GM12878 (cell line): Measurements from ENCODE around the gene KLHDC1.

Experiments
- BCLAF1 ChIP-seq: fragments of 450-650 bp; IDR thresholded peaks from 2 replicates; pipeline ENCODE4 v1.6.1; 2017; ENCODE audit warnings: antibody characterized with exemption, mild to moderate bottlenecking, moderate library complexity
- BRCA1 ChIP-seq: IDR thresholded peaks from 2 replicates; pipeline ENCODE4 v1.6.1; 2011; ENCODE audit warnings: low read depth, low read length, improper control_type of control experiment
- CHD2 ChIP-seq: IDR thresholded peaks from 2 replicates; pipeline ENCODE4 v1.6.1; 2011; ENCODE audit warnings: low read depth, low read length, improper control_type of control experiment, borderline replicate concordance
- CHD4 ChIP-seq: fragments of 200-600 bp; sonication (generic); IDR thresholded peaks from 2 replicates; pipeline ENCODE4 v1.6.1; 2016; ENCODE audit warnings: mild to moderate bottlenecking
- CTCF ChIP-seq, 3 experiments: IDR thresholded peaks in 2 of 3; conservative IDR thresholded peaks in 1 of 3; 2 replicates each; pipeline ENCODE4 v1.5.1; 2011; ENCODE audit warnings: low read depth in 3 of 3, low read length in 3 of 3, mild to moderate bottlenecking in 3 of 3, control low read depth in 2 of 3, moderate library complexity in 2 of 3, inconsistent platforms in 1 of 3, mixed read lengths in 1 of 3; ENCODE audit not compliant: control insufficient read depth in 2 of 3, insufficient read depth in 1 of 3; ENCODE audit errors: extremely low read depth in 1 of 3
- DPF2 ChIP-seq: fragments of 450-650 bp; IDR thresholded peaks from 2 replicates; pipeline ENCODE4 v1.6.1; 2017; ENCODE audit warnings: mild to moderate bottlenecking
- EZH2 ChIP-seq: IDR thresholded peaks from 2 replicates; pipeline ENCODE4 v1.6.1; 2012; ENCODE audit warnings: low read depth, mild to moderate bottlenecking, control low read depth, inconsistent platforms, low read length, borderline replicate concordance; ENCODE audit not compliant: control insufficient read depth
- PML ChIP-seq: IDR thresholded peaks from 2 replicates; pipeline ENCODE4 v1.6.1; 2012; ENCODE audit warnings: low read length, inconsistent platforms
- POLR2A ChIP-seq: IDR thresholded peaks from 2 replicates; pipeline ENCODE4 v1.6.1; 2011; ENCODE audit warnings: low read depth, mild to moderate bottlenecking, low read length
- POLR2AphosphoS5 ChIP-seq: IDR thresholded peaks from 2 replicates; pipeline ENCODE4 v1.6.1; 2011; ENCODE audit warnings: mild to moderate bottlenecking, low read length, inconsistent platforms
- REST ChIP-seq: IDR thresholded peaks from 2 replicates; pipeline ENCODE4 v1.6.1; 2012; ENCODE audit warnings: mild to moderate bottlenecking, low read depth, low read length
- TARDBP ChIP-seq: IDR thresholded peaks from 2 replicates; pipeline ENCODE4 v1.6.1; 2016; ENCODE audit warnings: borderline replicate concordance
- USF1 ChIP-seq: IDR thresholded peaks from 2 replicates; pipeline ENCODE4 v1.6.1; 2011; ENCODE audit warnings: borderline replicate concordance, low read depth, mild to moderate bottlenecking, moderate library complexity, mixed read lengths, low read length; ENCODE audit not compliant: insufficient read depth; ENCODE audit errors: extremely low read length
- ZNF217 ChIP-seq: fragments of 450-650 bp; IDR thresholded peaks from 2 replicates; pipeline ENCODE4 v1.6.1; 2017; ENCODE audit warnings: antibody characterized with exemption, mild to moderate bottlenecking

- TF ChIP-seq REST: no peak
- no peak for TF ChIP-seq DPF2
- no peak for TF ChIP-seq BCLAF1
- TF ChIP-seq CTCF (IDR thresholded peaks at IDR 0.05 in 2 of 3, conservative IDR thresholded peaks at IDR 0.05 in 1 of 3; ENCODE audit: control insufficient read depth in 2 of 3, extremely low read depth in 1 of 3, insufficient read depth in 1 of 3, low read depth in 3 of 3, low read length in 3 of 3): no peak
- no peak for TF ChIP-seq BRCA1
- TF ChIP-seq EZH2: no peak
- TF ChIP-seq CHD2: no peak
- no peak for TF ChIP-seq CHD4
- TF ChIP-seq POLR2A: no peak
- no peak for TF ChIP-seq USF1
- no peak for TF ChIP-seq TARDBP
- TF ChIP-seq PML: no peak
- no peak for TF ChIP-seq POLR2AphosphoS5
- no peak for TF ChIP-seq ZNF217
Measured at GRCh38 chr14:49766839-49767238, 73.9 kb downstream of the KLHDC1 start.
